Stimulated activated CD8-positive, alpha-beta memory T cell treated with anti-CD3 and anti-CD28 coated beads, Interleukin-4, amount 100 ng/mL, for 4 hours (primary cell): ENCODE results near the gene ZNF652.
"Not testable (repeated sequence)": the region's sequence is repeated elsewhere in the genome, so short reads cannot be mapped to it uniquely, and the experiment has no call there.

ENCODE experiments used
- DNase-seq, 2 donors: peaks; one replicate each; pipeline ENCODE4 v3.0.0-alpha.2; 2020; ENCODE audit warnings: low read depth in 2 of 2, low spot score in 1 of 2

Gene ZNF652

GRCh38 chr17:49316889-49317675 lies 45.0 kb downstream of the ZNF652 start:
- no peak for DNase-seq

GRCh38 chr17:49316258-49316570 lies 45.8 kb downstream of the ZNF652 start:
- DNase-seq = no peak

- DNase-seq = peak; percentile 50 to 66
These were observed 46.3 kb downstream of the ZNF652 start for GRCh38 chr17:49315551-49316257.

- no peak for DNase-seq
These were observed 49.3 kb downstream of the ZNF652 start for GRCh38 chr17:49312722-49313121.

GRCh38 chr17:49299996-49300395 lies 62.1 kb downstream of the ZNF652 start:
- no peak for DNase-seq

GRCh38 chr17:49298371-49298976 lies 63.6 kb downstream of the ZNF652 start:
- DNase-seq = no peak

- DNase-seq = no peak
These were observed 64.9 kb downstream of the ZNF652 start for GRCh38 chr17:49297141-49297540.

- no peak for DNase-seq
These were observed 67.9 kb downstream of the ZNF652 start for GRCh38 chr17:49294122-49294521.

- DNase-seq = no peak
These were observed 69.1 kb downstream of the ZNF652 start for GRCh38 chr17:49292901-49293300.

GRCh38 chr17:49291929-49292328 lies 70.1 kb downstream of the ZNF652 start:
- no peak for DNase-seq

- DNase-seq = no peak
These were observed 71.2 kb downstream of the ZNF652 start for GRCh38 chr17:49290690-49291359.

- no peak for DNase-seq
These were observed 73.7 kb downstream of the ZNF652 start for GRCh38 chr17:49288388-49288787.

- no peak for DNase-seq
These were observed 74.6 kb downstream of the ZNF652 start for GRCh38 chr17:49287481-49287880.

- DNase-seq = not testable (repeated sequence)
These were observed 75.6 kb downstream of the ZNF652 start for GRCh38 chr17:49286261-49286973.

GRCh38 chr17:49285716-49286115 lies 76.3 kb downstream of the ZNF652 start:
- no peak for DNase-seq

GRCh38 chr17:49280918-49281317 lies 81.1 kb downstream of the ZNF652 start:
- no peak for DNase-seq

- DNase-seq = no peak
These were observed 82.0 kb downstream of the ZNF652 start for GRCh38 chr17:49280061-49280460.

GRCh38 chr17:49279263-49280015 lies 82.6 kb downstream of the ZNF652 start:
- not testable (repeated sequence) for DNase-seq

GRCh38 chr17:49278076-49278475 lies 84.0 kb downstream of the ZNF652 start:
- DNase-seq = no peak

- DNase-seq = no peak
These were observed 84.4 kb downstream of the ZNF652 start for GRCh38 chr17:49277638-49278037.
